ENCODE results near the gene LCE1C.

The LCE1C gene

GRCh38 chr1:152759453-152760173, 46.8 kb downstream of the LCE1C start:
- no peak for DNase-seq (ENCODE audit: low read depth in 2 of 2)

GRCh38 chr1:152758636-152759035, 47.8 kb downstream of the LCE1C start:
- no peak for DNase-seq (ENCODE audit: low read depth in 2 of 2)

- DNase-seq (ENCODE audit: low read depth in 2 of 2): no peak
Observed at GRCh38 chr1:152757747-152758146, 48.7 kb downstream of the LCE1C start, which contains the start of gene KPRP. KPRP (plus strand) TSS chr1:152758025; CDS start chr1:152759589, 1,564 bp downstream.

- DNase-seq (ENCODE audit: low read depth in 2 of 2): no peak
Observed at GRCh38 chr1:152756872-152757271, 49.6 kb downstream of the LCE1C start.

Data from stimulated activated CD8-positive, alpha-beta memory T cell treated with anti-CD3 and anti-CD28 coated beads, Interleukin-7, amount 100 ng/mL, for 4 hours (primary cell).